ENCODE data around the gene KLHL3.
"Not testable (repeated sequence)": the region's sequence is repeated elsewhere in the genome, so short reads cannot be mapped to it uniquely, and the experiment has no call there.

Gene KLHL3

DNA sequence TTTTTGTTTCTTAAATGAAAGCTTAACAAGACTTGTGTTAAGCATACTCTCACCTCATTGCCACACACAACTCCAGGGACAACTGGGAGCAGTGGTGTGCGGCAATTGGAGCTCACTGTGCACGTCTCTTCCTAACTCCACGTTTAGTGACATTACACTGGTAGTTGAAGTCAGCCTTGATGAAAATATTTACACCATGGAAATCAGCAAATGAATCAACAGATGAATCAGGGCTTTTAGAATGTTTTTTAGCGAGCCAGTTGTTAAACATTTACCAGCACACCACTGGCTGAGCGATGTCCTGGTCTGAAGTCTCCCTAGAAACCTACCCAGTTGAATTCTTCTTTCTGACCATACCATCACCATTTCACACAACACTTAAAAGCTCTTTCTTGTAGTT is 67.3 kb downstream of the KLHL3 start:
- no peak for DNase-seq (ENCODE audit: low read depth in 2 of 2)

GRCh38 chr5:137667341-137667740 is 68.5 kb downstream of the KLHL3 start:
- DNase-seq (ENCODE audit: low read depth in 2 of 2), result no peak

- no peak for DNase-seq (ENCODE audit: low read depth in 2 of 2)
These were observed 69.0 kb downstream of the KLHL3 start for GRCh38 chr5:137666901-137667300.

- DNase-seq (ENCODE audit: low read depth in 2 of 2), result no peak
These were observed 69.4 kb downstream of the KLHL3 start for GRCh38 chr5:137666461-137666850.

GRCh38 chr5:137665678-137666460 is 70.0 kb downstream of the KLHL3 start:
- DNase-seq (ENCODE audit: low read depth in 2 of 2), result peak; percentile 0 to 9

DNA sequence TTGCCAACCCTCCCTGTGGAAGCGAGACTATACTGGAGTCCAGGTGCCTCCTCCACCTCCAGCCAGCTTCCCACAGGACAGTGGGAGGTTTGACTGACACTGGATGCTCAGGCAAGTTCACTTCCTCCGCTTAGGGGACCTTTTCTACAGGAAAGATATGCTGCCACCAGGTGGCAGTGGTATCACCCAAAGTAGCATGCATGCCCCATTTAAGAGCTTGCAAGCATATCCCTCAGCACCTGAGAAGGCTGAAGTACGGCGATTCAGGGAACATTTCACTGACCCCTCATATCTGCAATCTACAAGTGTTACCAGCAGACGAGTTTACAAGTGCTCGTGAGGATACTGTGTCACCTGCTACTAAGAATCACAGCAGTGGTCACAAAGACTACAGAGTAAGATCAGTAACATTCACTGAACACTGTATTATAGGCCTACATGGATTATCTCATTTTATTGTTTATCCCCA is 75.5 kb downstream of the KLHL3 start:
- peak; percentile 57 to 67 for DNase-seq (ENCODE audit: low read depth in 2 of 2)

DNA sequence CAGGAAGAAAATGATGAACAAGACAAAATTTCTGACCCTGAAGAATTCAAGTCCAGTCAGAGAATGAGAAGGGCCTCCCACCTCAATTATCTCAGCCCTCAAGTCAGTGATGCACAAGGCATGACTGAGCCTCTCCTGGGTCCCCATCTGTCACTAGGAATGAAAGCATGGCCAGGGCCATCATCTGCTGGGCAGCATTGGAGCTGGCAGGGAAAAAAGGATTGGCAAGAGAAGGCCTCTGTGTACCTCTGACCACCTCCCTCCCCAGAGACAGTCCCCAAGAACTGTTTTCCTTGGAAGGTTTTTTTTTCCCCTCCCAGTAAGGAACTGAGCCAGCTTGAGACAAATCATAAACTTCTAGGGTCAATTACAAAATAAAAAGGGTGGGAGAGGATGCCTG is 76.7 kb downstream of the KLHL3 start:
- no peak for DNase-seq (ENCODE audit: low read depth in 2 of 2)

GRCh38 chr5:137658324-137658723 is 77.6 kb downstream of the KLHL3 start:
- no peak for DNase-seq (ENCODE audit: low read depth in 2 of 2)

GRCh38 chr5:137657073-137657472 is 78.8 kb downstream of the KLHL3 start:
- no peak for DNase-seq (ENCODE audit: low read depth in 2 of 2)

DNA sequence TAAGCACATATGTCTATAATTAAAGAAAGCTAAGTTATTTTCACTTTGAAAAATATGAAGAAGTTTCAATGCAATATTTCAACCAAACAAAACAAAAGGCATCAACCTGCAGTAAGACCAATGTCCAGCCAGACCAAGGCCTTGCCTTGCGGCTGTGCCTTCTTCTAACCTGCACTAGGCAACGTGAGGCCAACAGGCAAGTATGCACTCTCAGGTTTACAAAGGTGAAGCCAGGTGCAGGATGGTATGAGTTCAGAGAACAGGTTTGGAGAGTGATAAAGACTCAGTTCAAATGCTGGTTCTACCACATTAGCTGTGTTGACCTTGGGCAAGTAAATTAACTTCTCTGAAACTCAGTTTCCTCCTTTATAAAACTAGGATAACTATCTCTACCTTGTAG is 79.3 kb downstream of the KLHL3 start:
- no peak for DNase-seq (ENCODE audit: low read depth in 2 of 2)

GRCh38 chr5:137651022-137651421 is 84.9 kb downstream of the KLHL3 start:
- no peak for DNase-seq (ENCODE audit: low read depth in 2 of 2)

GRCh38 chr5:137649228-137649935 is 86.5 kb downstream of the KLHL3 start:
- no peak for DNase-seq (ENCODE audit: low read depth in 2 of 2)

DNA sequence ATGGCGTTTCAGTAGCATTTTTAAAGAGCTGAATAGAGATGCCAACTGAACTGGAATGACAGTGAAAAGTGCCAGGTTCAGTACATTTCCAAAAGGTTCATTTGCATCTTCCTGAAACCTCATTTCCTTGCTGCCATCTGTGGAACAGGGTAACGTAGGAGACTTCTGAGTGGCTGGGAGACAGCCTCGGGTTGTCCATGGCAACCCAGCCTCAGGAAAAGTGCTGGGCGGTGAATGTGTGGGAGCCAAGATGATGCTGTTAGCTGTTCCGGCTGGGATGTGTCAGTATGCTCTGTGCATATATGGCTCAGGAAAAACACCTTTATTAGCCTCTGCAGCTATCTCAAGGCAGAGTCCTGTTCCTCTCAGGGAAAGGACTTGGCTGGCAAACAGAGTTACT is 87.5 kb downstream of the KLHL3 start:
- no peak for DNase-seq (ENCODE audit: low read depth in 2 of 2)

DNA sequence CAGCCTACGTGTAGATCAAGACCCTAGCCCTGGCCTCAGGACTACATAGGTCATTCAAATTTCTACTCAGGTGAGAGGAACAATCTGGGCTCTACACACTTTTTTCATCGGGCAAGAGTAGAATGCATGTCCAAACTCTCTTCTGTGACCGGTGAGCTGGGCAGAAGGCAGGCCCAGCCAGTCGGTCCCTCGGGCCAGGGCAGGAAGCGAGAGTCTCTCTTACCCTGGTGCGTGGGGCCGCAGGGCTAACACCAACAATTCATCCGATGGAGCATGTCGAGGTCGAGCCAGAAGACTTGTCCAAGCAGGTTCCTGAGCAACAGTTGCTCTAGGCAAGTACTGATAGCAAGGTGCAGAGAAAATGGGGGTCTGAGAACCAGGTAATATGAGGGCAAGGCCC is 88.5 kb downstream of the KLHL3 start:
- no peak for DNase-seq (ENCODE audit: low read depth in 2 of 2)

DNA sequence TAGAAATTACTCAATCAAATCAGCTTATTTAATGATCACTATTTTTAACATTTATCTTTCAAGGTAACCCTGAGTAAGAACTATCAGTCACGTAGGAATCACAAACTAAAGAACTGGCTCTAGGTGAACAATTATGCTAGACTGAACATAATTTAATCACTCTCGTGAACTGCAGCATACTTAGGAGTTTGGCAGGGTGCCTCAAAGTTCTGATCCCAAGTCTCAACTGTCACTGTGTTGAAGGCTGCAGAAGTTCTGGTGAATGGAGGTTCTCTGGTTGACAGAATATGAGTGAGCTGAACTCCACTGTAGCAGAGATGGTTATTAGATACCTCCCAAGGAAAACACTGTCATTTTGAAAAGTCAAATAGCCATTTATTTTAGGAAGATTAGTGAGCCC is 89.1 kb downstream of the KLHL3 start:
- no peak for DNase-seq (ENCODE audit: low read depth in 2 of 2)

GRCh38 chr5:137643081-137643480 is 92.8 kb downstream of the KLHL3 start:
- DNase-seq (ENCODE audit: low read depth in 2 of 2), result not testable (repeated sequence)

DNA sequence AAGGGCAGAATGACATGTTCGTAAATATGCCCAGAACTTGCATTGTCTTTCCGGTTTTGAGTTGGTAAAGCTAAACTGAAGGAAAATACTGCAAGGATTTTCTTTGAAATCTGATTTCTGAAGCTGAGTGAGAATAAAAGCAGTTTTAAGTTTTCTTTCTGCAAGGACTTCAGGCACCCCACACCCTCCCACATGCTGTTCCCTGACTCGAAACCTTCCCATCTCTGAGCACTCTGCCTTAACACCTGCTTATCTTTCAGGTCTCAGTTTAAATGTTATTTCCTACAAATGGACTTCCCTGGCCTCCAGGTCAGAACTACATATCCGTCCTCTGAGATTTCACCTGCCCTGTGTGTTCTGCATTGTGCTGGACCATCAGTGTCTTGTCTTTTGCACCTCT is 93.8 kb downstream of the KLHL3 start:
- no peak for DNase-seq (ENCODE audit: low read depth in 2 of 2)

- no peak for DNase-seq (ENCODE audit: low read depth in 2 of 2)
These were observed 94.7 kb downstream of the KLHL3 start for GRCh38 chr5:137641148-137641547.

DNA sequence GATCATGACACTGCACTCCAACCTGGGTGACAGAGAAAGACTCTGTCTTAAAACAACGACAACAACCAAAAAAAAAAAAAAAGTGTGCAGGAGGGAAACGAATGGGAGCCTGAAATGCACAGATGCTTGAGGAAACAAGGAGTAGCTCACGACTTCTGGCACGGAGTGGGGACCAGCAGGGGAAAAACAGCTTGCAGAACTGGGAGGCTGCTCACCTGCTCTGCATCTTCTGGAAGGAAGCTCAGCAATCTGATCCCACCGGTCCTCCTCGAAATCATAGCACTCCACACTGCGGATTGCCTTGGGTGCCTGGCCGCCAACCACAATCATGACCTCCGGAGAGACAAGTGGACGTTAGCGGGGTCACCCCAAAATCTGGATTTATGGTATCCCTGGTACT is 96.2 kb downstream of the KLHL3 start:
- no peak for DNase-seq (ENCODE audit: low read depth in 2 of 2)

GRCh38 chr5:137638841-137639240 is 97.0 kb downstream of the KLHL3 start:
- no peak for DNase-seq (ENCODE audit: low read depth in 2 of 2)

DNA sequence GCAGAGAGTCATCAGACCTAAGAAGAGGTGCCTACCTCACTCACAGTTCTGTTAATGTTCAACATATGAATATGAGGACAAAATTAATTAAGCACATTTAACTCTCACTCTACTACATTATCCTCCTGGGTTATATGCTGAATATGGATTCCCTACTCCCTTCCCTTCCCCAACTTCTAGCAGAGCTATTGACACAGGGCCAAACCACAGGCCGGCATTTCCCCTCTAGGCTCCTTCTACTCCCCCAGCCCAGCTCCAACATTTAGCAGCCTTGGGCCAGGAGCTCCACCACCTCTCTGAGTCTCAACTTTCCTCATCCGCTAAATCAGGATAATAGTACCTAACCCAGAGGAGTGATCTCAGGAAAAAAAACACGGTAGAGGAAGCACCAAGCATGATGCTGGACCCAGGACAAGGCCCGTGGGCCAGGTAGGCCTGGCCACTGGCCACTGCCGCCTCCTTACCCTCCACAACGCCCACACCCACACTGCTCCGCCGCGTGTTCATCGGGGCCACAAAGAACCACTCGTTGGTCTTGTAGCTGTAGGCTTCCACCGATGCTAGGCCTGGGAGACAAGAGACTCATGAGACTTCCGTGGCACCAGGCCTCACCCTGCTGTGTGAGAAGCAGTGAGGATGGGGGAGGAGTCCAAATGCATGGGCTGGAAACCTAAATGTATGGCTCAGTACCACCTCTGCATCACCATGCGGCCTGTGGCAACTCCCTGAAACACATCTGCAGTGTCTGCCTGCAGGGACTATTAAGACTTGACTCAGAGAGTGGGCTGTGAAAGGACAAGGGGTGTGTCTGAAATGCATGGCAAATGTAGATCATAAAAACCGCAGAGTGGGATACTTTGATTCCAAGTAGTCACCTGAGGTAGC is 98.8 kb downstream of the KLHL3 start:
- no peak for DNase-seq (ENCODE audit: low read depth in 2 of 2)

DNA sequence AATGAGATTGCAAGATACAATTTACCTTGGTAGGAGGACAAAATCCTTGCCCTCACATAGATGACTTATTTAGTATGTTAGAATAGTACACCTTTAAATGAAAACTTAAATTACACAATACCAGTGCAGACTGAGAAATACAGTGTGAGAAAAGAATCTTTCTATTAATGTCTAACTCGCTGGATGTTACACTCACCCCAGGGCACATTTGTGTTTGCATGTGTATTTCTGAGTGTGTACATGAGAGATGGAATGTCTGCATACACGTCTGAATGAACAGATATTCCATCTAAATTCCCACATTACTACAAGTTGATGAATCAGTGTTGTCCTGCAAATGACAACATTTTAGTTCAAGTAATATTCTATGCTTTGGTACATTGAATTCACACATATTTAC is 99.8 kb downstream of the KLHL3 start:
- DNase-seq (ENCODE audit: low read depth in 2 of 2), result no peak
